ENCODE measurements around the gene LYPD6B.

GRCh38 chr2:149223472-149224095, 185.1 kb downstream of the LYPD6B start:
- no peak for TF ChIP-seq CTCF (conservative IDR thresholded peaks at IDR 0.05; ENCODE audit: low read depth in 2 of 2)
- TF ChIP-seq POLR2AphosphoS5 (IDR thresholded peaks at IDR 0.05; ENCODE audit: low read depth), result no peak
- TF ChIP-seq REST (IDR thresholded peaks at IDR 0.05; ENCODE audit: unreplicated experiment), result no peak
